HEK293 (cell line): ENCODE results near the gene HEATR5A.

Experiments used
- CTCF ChIA-PET: fragments of 350-600 bp; formaldehyde crosslinking; extraction: SDS; loops from one replicate; lab custom pipeline; 2021; ENCODE audit warnings: antibody characterized with exemption; lab: Yijun Ruan, JAX
- POLR2A ChIA-PET: fragments of 300-600 bp; formaldehyde crosslinking; extraction: SDS; loops from one replicate; lab custom pipeline; 2020; ENCODE audit warnings: antibody characterized with exemption, inconsistent platforms; lab: Yijun Ruan, JAX
- H3K27ac ChIP-seq: fragments of 200-500 bp; sonication (Bioruptor generic); 2 replicates; pipeline ENCODE4 v1.5.1; 2014; ENCODE audit warnings: low read depth, low read length, control low read depth, inconsistent platforms; ENCODE audit errors: extremely low read depth
- H3K36me3 ChIP-seq, 2 experiments: fragments of 200-500 bp in 1 of 2; sonication (Bioruptor generic) in 1 of 2; 1 replicate in 1 of 2; 2 replicates in 1 of 2; pipeline ENCODE4 v1.5.1; 2014 to 2017; ENCODE audit warnings: inconsistent platforms in 2 of 2, low read length in 2 of 2; ENCODE audit not compliant: control insufficient read depth in 2 of 2, insufficient read depth in 1 of 2
- H3K4me1 ChIP-seq: fragments of 200-500 bp; sonication (Bioruptor generic); 2 replicates; pipeline ENCODE4 v1.5.1; 2014; ENCODE audit warnings: mild to moderate bottlenecking, low read length, inconsistent platforms; ENCODE audit not compliant: control insufficient read depth, insufficient read depth
- H3K4me3 ChIP-seq: 2 replicates; pipeline ENCODE4 v1.5.1; 2011; ENCODE audit warnings: low read depth, mild to moderate bottlenecking, control low read depth, low read length, moderate library complexity
- H3K9me3 ChIP-seq: fragments of 200-500 bp; sonication (Bioruptor generic); 2 replicates; pipeline ENCODE4 v1.5.1; 2014; ENCODE audit warnings: low read depth, low read length, inconsistent platforms; ENCODE audit not compliant: control insufficient read depth, insufficient read depth
- AEBP2 ChIP-seq: fragments of 450-650 bp; formaldehyde crosslinking; IDR thresholded peaks from 2 replicates; pipeline ENCODE4 v1.5.1; 2016; ENCODE audit warnings: missing biosample characterization, missing genetic modification characterization, borderline replicate concordance
- ATF2 ChIP-seq: fragments of 450-650 bp; formaldehyde crosslinking; IDR thresholded peaks from 2 replicates; pipeline ENCODE4 v1.5.1; 2016; ENCODE audit warnings: missing biosample characterization, missing genetic modification characterization, low read depth
- FEZF1 ChIP-seq: fragments of 450-650 bp; formaldehyde crosslinking; IDR thresholded peaks from 2 replicates; pipeline ENCODE4 v1.5.1; 2016; ENCODE audit warnings: missing biosample characterization, missing genetic modification characterization
- GLIS2 ChIP-seq: fragments of 450-650 bp; formaldehyde crosslinking; IDR thresholded peaks from 2 replicates; pipeline ENCODE4 v1.5.1; 2016; ENCODE audit warnings: missing biosample characterization, missing genetic modification characterization
- KLF16 ChIP-seq: fragments of 450-650 bp; formaldehyde crosslinking; IDR thresholded peaks from 2 replicates; pipeline ENCODE4 v1.5.1; 2017; ENCODE audit warnings: missing biosample characterization, missing genetic modification characterization
- SCRT2 ChIP-seq: fragments of 450-650 bp; formaldehyde crosslinking; IDR thresholded peaks from 2 replicates; pipeline ENCODE4 v1.5.1; 2016; ENCODE audit warnings: missing biosample characterization, missing genetic modification characterization
- SP2 ChIP-seq: fragments of 450-650 bp; formaldehyde crosslinking; IDR thresholded peaks from 2 replicates; pipeline ENCODE4 v1.5.1; 2016; ENCODE audit warnings: missing biosample characterization, missing genetic modification characterization
- YY2 ChIP-seq: fragments of 450-650 bp; formaldehyde crosslinking; IDR thresholded peaks from 2 replicates; pipeline ENCODE4 v1.5.1; 2016; ENCODE audit warnings: missing biosample characterization, missing genetic modification characterization
- ZBTB17 ChIP-seq: fragments of 450-650 bp; formaldehyde crosslinking; IDR thresholded peaks from 2 replicates; pipeline ENCODE4 v1.5.1; 2016; ENCODE audit warnings: missing biosample characterization, missing genetic modification characterization
- ZBTB20 ChIP-seq: fragments of 450-650 bp; formaldehyde crosslinking; IDR thresholded peaks from 2 replicates; pipeline ENCODE4 v1.5.1; 2016; ENCODE audit warnings: missing biosample characterization, missing genetic modification characterization
- ZBTB26 ChIP-seq: fragments of 450-650 bp; formaldehyde crosslinking; optimal IDR thresholded peaks from 2 replicates; pipeline ENCODE3; 2016; ENCODE audit warnings: missing biosample characterization, mild to moderate bottlenecking, missing genetic modification characterization
- ZNF132 ChIP-seq: fragments of 450-650 bp; formaldehyde crosslinking; IDR thresholded peaks from 2 replicates; pipeline ENCODE4 v1.5.1; 2017; ENCODE audit warnings: missing biosample characterization, missing genetic modification characterization, borderline replicate concordance
- ZNF211 ChIP-seq: fragments of 450-650 bp; formaldehyde crosslinking; IDR thresholded peaks from 2 replicates; pipeline ENCODE4 v1.5.1; 2016; ENCODE audit warnings: low read depth, missing biosample characterization, missing genetic modification characterization
- ZNF239 ChIP-seq: fragments of 450-650 bp; formaldehyde crosslinking; IDR thresholded peaks from 2 replicates; pipeline ENCODE4 v1.5.1; 2016; ENCODE audit warnings: missing biosample characterization, missing genetic modification characterization
- ZNF274 ChIP-seq, 2 experiments: fragments of 200-500 bp in 1 of 2; fragments of 450-650 bp in 1 of 2; sonication (Bioruptor generic) in 1 of 2; formaldehyde crosslinking in 1 of 2; IDR thresholded peaks; 2 replicates each; pipeline versions ENCODE4 v1.5.1 to v1.6.1; 2014 to 2016; ENCODE audit warnings: borderline replicate concordance in 1 of 2, inconsistent platforms in 1 of 2, low read length in 1 of 2, missing biosample characterization in 1 of 2, missing genetic modification characterization in 1 of 2
- ZNF311 ChIP-seq: fragments of 450-650 bp; formaldehyde crosslinking; IDR thresholded peaks from 2 replicates; pipeline ENCODE4 v1.5.1; 2017; ENCODE audit warnings: missing biosample characterization, missing genetic modification characterization, borderline replicate concordance
- ZNF426 ChIP-seq: fragments of 450-650 bp; formaldehyde crosslinking; IDR thresholded peaks from 2 replicates; pipeline ENCODE4 v1.5.1; 2017; ENCODE audit warnings: missing biosample characterization, missing genetic modification characterization, mild to moderate bottlenecking, inconsistent platforms, moderate library complexity
- ZNF571 ChIP-seq: fragments of 450-650 bp; formaldehyde crosslinking; IDR thresholded peaks from 2 replicates; pipeline ENCODE4 v1.5.0; 2017; ENCODE audit warnings: missing biosample characterization, missing genetic modification characterization
- ZNF585B ChIP-seq: fragments of 450-650 bp; formaldehyde crosslinking; IDR thresholded peaks from 2 replicates; pipeline ENCODE4 v1.5.1; 2016; ENCODE audit warnings: missing biosample characterization, missing genetic modification characterization
- ZNF610 ChIP-seq: fragments of 450-650 bp; formaldehyde crosslinking; IDR thresholded peaks from 2 replicates; pipeline ENCODE4 v1.5.1; 2016; ENCODE audit warnings: missing biosample characterization, missing genetic modification characterization, borderline replicate concordance
- ZNF629 ChIP-seq: fragments of 450-650 bp; formaldehyde crosslinking; IDR thresholded peaks from 2 replicates; pipeline ENCODE4 v1.5.1; 2017; ENCODE audit warnings: missing biosample characterization, missing genetic modification characterization
- ZNF692 ChIP-seq: fragments of 450-650 bp; formaldehyde crosslinking; IDR thresholded peaks from 2 replicates; pipeline ENCODE4 v1.5.1; 2016; ENCODE audit warnings: missing biosample characterization, missing genetic modification characterization
- ZNF747 ChIP-seq: fragments of 450-650 bp; formaldehyde crosslinking; IDR thresholded peaks from 2 replicates; pipeline ENCODE4 v1.5.1; 2016; ENCODE audit warnings: missing biosample characterization, missing genetic modification characterization
- ZSCAN16 ChIP-seq: fragments of 450-650 bp; formaldehyde crosslinking; IDR thresholded peaks from 2 replicates; pipeline ENCODE4 v1.5.1; 2016; ENCODE audit warnings: missing biosample characterization, missing genetic modification characterization

HEATR5A gene

GRCh38 chr14:31457665-31458659 lies 37.6 kb upstream of the HEATR5A start:
- Histone ChIP-seq H3K9me3 (no peaks in the 10 kb centered on the region), H3K4me3 (peak overlapping the region; percentile 9; the same call in 1 of the 2 replicates), H3K4me1 (peaks cover 9% of the 10 kb centered on the region), H3K36me3 (peaks cover 1 to 2% of the 10 kb centered on the region in 2 experiments; a peak in 2 of 3 replicates), H3K27ac (no peak overlapping the region)
- TF ChIP-seq ZNF747 (tag by site-specific recombination) (no peak), ZNF629 (peak; percentile 20; the same call in 1 of the 2 replicates), FEZF1 (tag by site-specific recombination) (no peak), SCRT2 (tag by site-specific recombination) (peak; percentile 37; the same call in 1 of the 2 replicates), ZNF274 (IDR thresholded peaks at IDR 0.05; ENCODE audit: low read length) (no peak), ZNF274 (tag by site-specific recombination; IDR thresholded peaks at IDR 0.05; ENCODE audit: borderline replicate concordance) (no peak), ATF2 (tag by site-specific recombination) (peak; percentile 96), ZNF692 (tag by site-specific recombination) (peak; percentile 10; the same call in 1 of the 2 replicates), ZNF132 (no peak), AEBP2 (tag by site-specific recombination) (no peak), ZNF211 (no peak), ZNF571 (tag by site-specific recombination) (no peak), ZSCAN16 (tag by site-specific recombination) (no peak), YY2 (no peak), ZNF311 (tag by site-specific recombination) (no peak), ZNF585B (tag by site-specific recombination) (peak; percentile 52)
- ChIA-PET CTCF (interaction anchor here (0.7 to 2.7 kb wide), 4 partner anchors 10 to 929 kb away, joined by 3 to 9 read pairs (median 4); partner anchors contain the start of gene HEATR5A), POLR2A (interaction anchor here (0.6 to 2.1 kb wide), 4 partner anchors 38 to 756 kb away, joined by 3 to 23 read pairs (median 4); partner anchors contain the start of gene HEATR5A)

GRCh38 chr14:31456841-31457664 lies 36.7 kb upstream of the HEATR5A start, which contains the start of gene DTD2:
TSS of gene DTD2 (minus strand) at chr14:31457506. CDS start at chr14:31457393, 113 bp downstream.
- ChIA-PET POLR2A (interaction anchor here (0.6 to 2.1 kb wide), 4 partner anchors 37 to 757 kb away, joined by 3 to 23 read pairs (median 4); partner anchors contain the start of gene HEATR5A), CTCF (interaction anchor here (0.7 to 2.7 kb wide), 4 partner anchors 9 to 930 kb away, joined by 3 to 9 read pairs (median 4); partner anchors contain the start of gene HEATR5A)
- Histone ChIP-seq H3K4me1 (peaks cover 9% of the 10 kb centered on the region), H3K4me3 (peak within 1 kb of the TSS; percentile 77), H3K36me3 (peaks cover 5 to 10% of the 10 kb centered on the region in 2 experiments; a peak in 2 of 3 replicates), H3K27ac (peak within 1 kb of the TSS; percentile 82), H3K9me3 (no peaks in the 10 kb centered on the region)
- peak; percentile 87 for TF ChIP-seq SP2 (tag by site-specific recombination)
- TF ChIP-seq ZBTB26 (tag by site-specific recombination), result peak; percentile 67
- TF ChIP-seq ZNF426 (tag by site-specific recombination), result no peak
- peak; percentile 59; the same call in 1 of the 2 replicates for TF ChIP-seq ZNF610 (tag by site-specific recombination)
- peak; percentile 81; the same call in 1 of the 2 replicates for TF ChIP-seq KLF16 (tag by site-specific recombination)
- TF ChIP-seq ZBTB17, result peak; percentile 75
- peak; percentile 86; the same call in 1 of the 2 replicates for TF ChIP-seq ZNF692 (tag by site-specific recombination)
- no peak for TF ChIP-seq GLIS2 (tag by site-specific recombination)
- TF ChIP-seq ZBTB20 (tag by site-specific recombination), result peak; percentile 71
- TF ChIP-seq ZNF239 (tag by site-specific recombination), result peak; percentile 75; the same call in 1 of the 2 replicates
